GM12875 (cell line): ENCODE data around the gene ARHGAP23.
"Not testable (repeated sequence)": the region's sequence is repeated elsewhere in the genome, so short reads cannot be mapped to it uniquely, and the experiment has no call there.

Experiments
- H3K4me3 ChIP-seq: one replicate; pipeline ENCODE4 v1.5.1; 2011; ENCODE audit warnings: low read depth, low read length, control low read depth
- CTCF ChIP-seq: IDR thresholded peaks from 2 replicates; pipeline ENCODE4 v1.5.1; 2011; ENCODE audit warnings: low read depth, mild to moderate bottlenecking, control low read depth, inconsistent platforms, low read length, moderate library complexity, borderline replicate concordance; ENCODE audit not compliant: insufficient read depth

ARHGAP23 gene

GRCh38 chr17:38510421-38511149 lies 82.3 kb downstream of the ARHGAP23 start:
- H3K4me3 ChIP-seq, result no peak overlapping the region

GRCh38 chr17:38511150-38512108 lies 83.2 kb downstream of the ARHGAP23 start:
- TF ChIP-seq CTCF, result no peak
- no peak overlapping the region for H3K4me3 ChIP-seq

More at GRCh38 chr17:38510421-38511149, 82.3 kb downstream of the ARHGAP23 start:
- TF ChIP-seq CTCF, result no peak

- H3K4me3 ChIP-seq, result no peak overlapping the region
These were observed 84.3 kb downstream of the ARHGAP23 start for GRCh38 chr17:38512473-38513058.

GRCh38 chr17:38526526-38526925 lies 98.3 kb downstream of the ARHGAP23 start:
- H3K4me3 ChIP-seq, result not testable (repeated sequence)

More at GRCh38 chr17:38512473-38513058, 84.3 kb downstream of the ARHGAP23 start:
- no peak for TF ChIP-seq CTCF

- H3K4me3 ChIP-seq, result not testable (repeated sequence)
These were observed 99.9 kb downstream of the ARHGAP23 start for GRCh38 chr17:38528141-38528540.

- not testable (repeated sequence) for H3K4me3 ChIP-seq
These were observed 102.6 kb downstream of the ARHGAP23 start for GRCh38 chr17:38530856-38531255.

GRCh38 chr17:38531761-38532160 lies 103.5 kb downstream of the ARHGAP23 start:
- H3K4me3 ChIP-seq, result not testable (repeated sequence)

- no peak overlapping the region for H3K4me3 ChIP-seq
- no peak for TF ChIP-seq CTCF
These were observed 104.2 kb downstream of the ARHGAP23 start for GRCh38 chr17:38532451-38532850.

- TF ChIP-seq CTCF, result no peak
These were observed 105.0 kb downstream of the ARHGAP23 start for GRCh38 chr17:38533241-38533640.

More at GRCh38 chr17:38533241-38533640, 105.0 kb downstream of the ARHGAP23 start:
- H3K4me3 ChIP-seq, result no peak overlapping the region
